Heart right ventricle (tissue), 16 donors: ENCODE results near the gene SRR. TPM values are rescaled to one million over a fixed set of nuclear protein-coding genes. Genes with fewer than 3 reads are reported as not detected.
A peak's percentile ranks its signal among the peaks of the same experiment; 100 is the strongest.

ENCODE experiments used
- ATAC-seq, 8 donors: fragments of 200-7000 bp; cut with Tn5 transposase; one replicate each; pipeline ENCODE4 v1.9.1; 2020; ENCODE audit warnings: mild to moderate bottlenecking in 8 of 8, moderate library complexity in 8 of 8, moderate number of reproducible peaks in 1 of 8
- DNase-seq, 2 donors: peaks; one replicate each; pipeline ENCODE4 v3.0.0-alpha.2; 2020
- H3K27ac ChIP-seq, 10 donors: fragments of 200-600 bp; sonication (generic) in 2 of 10; one replicate each; pipeline versions ENCODE4 v1.5.0 to v1.8.0; 2020 to 2022; ENCODE audit warnings: mild to moderate bottlenecking in 3 of 10
- H3K27me3 ChIP-seq, 7 donors: fragments of 200-600 bp; one replicate each; pipeline ENCODE4 v1.8.0; 2021 to 2022; ENCODE audit warnings: mild to moderate bottlenecking in 2 of 7
- H3K36me3 ChIP-seq, 9 donors: fragments of 200-600 bp; sonication (generic) in 1 of 9; one replicate each; pipeline versions ENCODE4 v1.5.0 to v1.8.0; 2020 to 2022; ENCODE audit warnings: mild to moderate bottlenecking in 2 of 9
- H3K4me1 ChIP-seq, 9 donors: fragments of 200-600 bp; sonication (generic) in 1 of 9; one replicate each; pipeline versions ENCODE4 v1.5.0 to v1.8.0; 2020 to 2022; ENCODE audit warnings: mild to moderate bottlenecking in 4 of 9
- H3K4me3 ChIP-seq, 10 donors: fragments of 200-600 bp; sonication (generic) in 2 of 10; one replicate each; pipeline versions ENCODE4 v1.5.0 to v1.8.0; 2020 to 2022; ENCODE audit warnings: mild to moderate bottlenecking in 7 of 10, moderate library complexity in 2 of 10
- H3K9me3 ChIP-seq, 11 donors: fragments of 200-600 bp in 10 of 11; sonication (generic) in 2 of 11; one replicate each; pipeline versions ENCODE4 v1.5.0 to v1.8.0; 2013 to 2022; ENCODE audit warnings: mild to moderate bottlenecking in 2 of 11, control low read depth in 1 of 11, moderate library complexity in 1 of 11
- WGBS, 2 donors: extraction: QIAGEN DNeasy Blood & Tissue Kit; methylation state at CpG; one replicate each; pipeline ENCODE4 v1.1.7; 2013; ENCODE audit warnings: inconsistent platforms in 1 of 2; 5-methylcytosine and 5-hydroxymethylcytosine counted together
- intact Hi-C, 10 donors: fragments of 100-400 bp; cut with DNase I; formaldehyde crosslinking; loops; one replicate each; pipeline versions ENCODE4 v1.11.1 to v1.14.2; 2022
- polyA plus RNA-seq, 2 donors: library from polyadenylated mRNA; stranded (reverse); fragments of 200-250 nt; gene quantifications; one replicate each; pipeline ENCODE4 v1.2.3, GENCODE V29; 2013
- total RNA-seq, 10 donors: library from RNA; stranded (reverse); fragmentation: NEBNext Ultra II Directional in 3 of 10; extraction: Animal tissue kit (Norgen Biotek cat#: 25700) in 3 of 10; gene quantifications; one replicate each; pipeline versions ENCODE4 v1.2.1 to v1.2.4, GENCODE V29; 2021 to 2023
- TF ChIP-seq, protein P1 (sequence below), 9 donors: fragments of 200-600 bp; sonication (generic) in 2 of 9; IDR thresholded peaks; one replicate each; pipeline versions ENCODE4 v1.5.0 to v1.8.0; 2021 to 2022; ENCODE audit warnings: antibody characterized with exemption in 9 of 9, mild to moderate bottlenecking in 5 of 9, moderate library complexity in 1 of 9
- donor health status: Arrhythmogenic right ventricular cardiomyopathy.
- donor health status: ischemic (EF 13 %, LVEDD 7.1; RV severe dilation, severe dysfunction).
- donor health status: healthy with polysubstance abuse.
- donor health status: DM: no; HTN: yes; CAD: no.
- donor health status: DM: no; HTN: no; CAD: no.
- donor health status: ischemic (EF 25% LVEDD 6.9; RV normal size, moderate dysfunction).
- donor health status: ischemic (EF 25% LVEDD 5.7; RV mildly dilated, moderate dysfunction).
- donor health status: healthy.
- donor health status: DM: yes; HTN: yes; CAD: no.
- donor health status: Ischemic cardiomyopathy.
- donor health status: ischemic (EF 35%, LVEDD 5.7; RV mildly dilated, moderate dysfunction).
- donor health status: nonischemic (EF 11% LVEDD 7.7; RV severe dilation, severe dysfunction).
- donor health status: DM: yes; HTN: yes; CAD: no.
- donor health status: PGD.
- donor health status: ischemic (EF 29% LVEDD 5.4; RV normal size, mild dysfunction).
- donor health status: nonischemic (EF 23%, LVEDD 6.1; RV moderate dilation, normal function).

SRR gene
- total and polyA plus RNA-seq, 12 donors, result 2.9 to 16.0 (median 9.4) TPM

DNA sequence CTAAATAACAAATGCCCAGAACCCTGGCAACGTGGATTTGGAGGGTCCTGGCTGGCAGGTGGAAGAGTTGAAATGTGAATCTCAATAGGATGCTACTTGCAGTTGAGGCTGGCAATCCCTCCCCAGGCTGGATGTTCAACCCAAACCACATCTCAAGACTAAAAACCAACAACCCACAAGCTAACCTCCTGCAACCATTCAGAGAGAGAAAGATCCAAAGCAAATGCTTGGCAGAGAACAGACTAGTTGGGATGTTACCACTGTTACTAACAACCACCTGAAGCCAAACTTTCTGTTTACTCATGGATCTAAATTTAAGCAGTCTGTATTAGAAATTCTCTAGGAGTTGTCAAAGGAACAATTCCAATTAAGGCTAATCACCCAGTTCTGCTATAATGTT lies 28.0 kb upstream of the SRR start:
- H3K9me3 ChIP-seq, result no peaks in the 10 kb centered on the region
- H3K27ac ChIP-seq, result no peak overlapping the region
- intact Hi-C loops, result loop anchor here in 1 of 10 donors (10.0 kb wide), 1 partner anchor 361 kb away; no protein-coding TSS in a partner anchor
- ATAC-seq (no peak), DNase-seq (no peak)
- WGBS, 2 donors, result 74 to 76% methylated on average over 1 of the region's 1 CpG
- TF ChIP-seq, protein P1, sequence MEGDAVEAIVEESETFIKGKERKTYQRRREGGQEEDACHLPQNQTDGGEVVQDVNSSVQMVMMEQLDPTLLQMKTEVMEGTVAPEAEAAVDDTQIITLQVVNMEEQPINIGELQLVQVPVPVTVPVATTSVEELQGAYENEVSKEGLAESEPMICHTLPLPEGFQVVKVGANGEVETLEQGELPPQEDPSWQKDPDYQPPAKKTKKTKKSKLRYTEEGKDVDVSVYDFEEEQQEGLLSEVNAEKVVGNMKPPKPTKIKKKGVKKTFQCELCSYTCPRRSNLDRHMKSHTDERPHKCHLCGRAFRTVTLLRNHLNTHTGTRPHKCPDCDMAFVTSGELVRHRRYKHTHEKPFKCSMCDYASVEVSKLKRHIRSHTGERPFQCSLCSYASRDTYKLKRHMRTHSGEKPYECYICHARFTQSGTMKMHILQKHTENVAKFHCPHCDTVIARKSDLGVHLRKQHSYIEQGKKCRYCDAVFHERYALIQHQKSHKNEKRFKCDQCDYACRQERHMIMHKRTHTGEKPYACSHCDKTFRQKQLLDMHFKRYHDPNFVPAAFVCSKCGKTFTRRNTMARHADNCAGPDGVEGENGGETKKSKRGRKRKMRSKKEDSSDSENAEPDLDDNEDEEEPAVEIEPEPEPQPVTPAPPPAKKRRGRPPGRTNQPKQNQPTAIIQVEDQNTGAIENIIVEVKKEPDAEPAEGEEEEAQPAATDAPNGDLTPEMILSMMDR (IDR thresholded peaks at IDR 0.05), result no peak
- H3K36me3 ChIP-seq, result peaks cover 0 to 96% (median 25%) of the 10 kb centered on the region in 9 donors
- no peak overlapping the region for H3K4me3 ChIP-seq
- H3K27me3 ChIP-seq, result no peaks in the 10 kb centered on the region
- no peaks in the 10 kb centered on the region for H3K4me1 ChIP-seq

DNA sequence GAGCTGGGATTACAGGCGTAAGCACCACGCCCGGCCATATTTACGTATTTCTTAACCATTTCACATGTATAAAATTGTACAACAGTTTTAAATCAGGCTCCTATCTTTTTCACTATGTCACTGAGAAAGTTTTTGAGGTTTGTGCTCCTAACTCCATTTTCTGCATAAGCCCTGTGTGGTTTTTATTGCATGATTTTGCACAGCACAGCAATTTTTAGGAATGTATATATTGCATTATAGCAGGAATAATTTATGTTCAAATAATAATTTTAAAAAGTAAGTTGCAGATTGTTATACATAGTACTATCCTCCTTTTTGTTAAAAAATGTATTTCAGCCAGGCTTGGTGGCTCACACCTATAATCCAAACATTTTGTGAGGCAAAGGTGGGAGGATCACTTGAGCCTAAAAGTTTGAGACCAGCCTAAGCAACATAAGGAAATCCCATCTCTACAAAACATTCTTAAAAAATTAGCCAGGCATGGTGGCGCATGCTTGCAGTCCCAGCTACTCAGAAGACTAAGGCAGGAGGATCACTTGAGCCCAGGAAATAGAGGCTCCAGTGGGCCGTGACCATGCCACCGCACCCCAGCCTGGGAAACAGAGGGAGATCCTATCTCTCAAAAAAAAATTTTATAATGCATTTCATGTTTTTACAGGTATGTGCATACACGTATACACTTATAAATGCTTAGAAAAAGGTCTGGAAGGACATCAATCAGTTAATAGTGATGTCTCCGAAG lies 26.1 kb upstream of the SRR start:
- ATAC-seq, result no peak
- 97 to 98% methylated on average over 9 of the region's 9 CpGs for WGBS, 2 donors

DNA sequence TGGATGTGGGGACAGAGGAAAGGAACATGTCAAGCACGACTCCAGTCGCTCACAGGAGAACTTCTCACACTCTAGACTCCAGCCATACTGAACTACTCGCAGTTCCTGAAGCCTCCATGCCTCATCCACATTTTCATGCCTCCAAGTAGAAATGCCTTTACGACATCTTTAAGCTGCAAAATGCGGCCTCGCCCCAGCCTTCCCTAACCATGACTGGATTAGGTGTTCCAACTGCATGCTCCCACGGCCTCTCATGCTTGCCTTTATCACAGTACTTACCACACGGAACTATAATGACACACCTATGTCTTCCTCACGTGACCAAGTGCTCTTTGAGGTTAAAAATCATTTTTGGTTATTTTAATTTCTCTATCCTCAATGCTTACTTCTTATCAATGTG lies 24.0 kb upstream of the SRR start:
- Histone ChIP-seq H3K36me3 (peaks cover 0 to 99% (median 53%) of the 10 kb centered on the region in 9 donors), H3K4me1 (peaks cover 0 to 13% (median 0%) of the 10 kb centered on the region in 9 donors), H3K4me3 (no peak overlapping the region), H3K9me3 (no peaks in the 10 kb centered on the region), H3K27ac (no peak overlapping the region), H3K27me3 (no peaks in the 10 kb centered on the region)
- ATAC-seq (no peak), DNase-seq (no peak)
- TF ChIP-seq, protein P1 (IDR thresholded peaks at IDR 0.05), result no peak
- intact Hi-C loops, result loop anchor here in 5 of 10 donors (5.0 to 10.0 kb wide), 6 partner anchors 37 to 375 kb away; partner anchors contain the start of gene HIC1 (in 2 of the 5)
- 95% methylated on average over 9 of the region's 9 CpGs for WGBS, 2 donors

More for the DNA sequence above, 26.1 kb upstream of the SRR start:
- DNase-seq, result no peak
- peaks cover 0 to 99% (median 36%) of the 10 kb centered on the region in 9 donors for H3K36me3 ChIP-seq
- no peaks in the 10 kb centered on the region for H3K27me3 ChIP-seq
- H3K9me3 ChIP-seq, result no peaks in the 10 kb centered on the region
- peaks cover 0 to 9% (median 0%) of the 10 kb centered on the region in 9 donors for H3K4me1 ChIP-seq
- intact Hi-C loops, result loop anchor here in 1 of 10 donors (10.0 kb wide), 1 partner anchor 363 kb away; no protein-coding TSS in a partner anchor
- H3K4me3 ChIP-seq, result no peak overlapping the region
- TF ChIP-seq, protein P1 (IDR thresholded peaks at IDR 0.05), result no peak
- no peak overlapping the region for H3K27ac ChIP-seq

DNA sequence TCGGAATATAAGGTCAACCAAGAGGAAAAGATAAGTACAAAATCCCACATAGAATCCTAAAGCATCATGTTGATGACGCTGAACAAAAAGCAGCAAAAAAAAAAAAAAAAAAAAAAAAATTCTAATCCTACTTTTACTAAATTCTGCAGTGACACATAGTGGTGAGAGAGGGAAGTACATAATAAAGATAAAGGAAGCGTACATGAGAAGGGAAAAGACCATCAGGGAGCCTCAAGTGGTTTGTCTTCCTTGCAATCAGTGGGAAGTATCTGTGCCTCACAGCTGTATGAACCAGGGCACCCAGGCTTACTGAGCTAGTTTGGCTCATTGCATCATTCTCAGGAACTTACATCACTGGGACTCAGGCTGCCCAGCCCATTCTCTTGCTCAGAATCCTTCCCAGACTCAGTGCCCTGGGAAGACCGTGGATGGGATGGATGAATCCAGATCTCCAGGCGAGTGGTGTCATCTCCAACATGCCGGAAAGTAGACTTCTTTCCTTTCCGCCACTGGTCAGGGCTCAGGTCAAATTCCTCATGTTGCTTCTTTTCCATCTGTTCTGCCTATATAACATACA lies 21.4 kb upstream of the SRR start:
- peaks cover 0 to 13% (median 0%) of the 10 kb centered on the region in 9 donors for H3K4me1 ChIP-seq
- DNase-seq (no peak), ATAC-seq (peak in 7 of 8 donors; percentile 29 to 86 (median 48))
- H3K36me3 ChIP-seq, result peaks cover 0 to 100% (median 55%) of the 10 kb centered on the region in 9 donors
- WGBS, 2 donors, result 57 to 61% methylated on average over 7 of the region's 7 CpGs
- no peaks in the 10 kb centered on the region for H3K27me3 ChIP-seq
- intact Hi-C loops, result loop anchor here in 5 of 10 donors (2.0 to 10.0 kb wide), 6 partner anchors 40 to 378 kb away; partner anchors contain the start of gene HIC1 (in 4 of the 5)
- peak overlapping the region in 1 of 10 donors; percentile 43 for H3K27ac ChIP-seq
- no peak overlapping the region for H3K4me3 ChIP-seq
- no peaks in the 10 kb centered on the region for H3K9me3 ChIP-seq
- TF ChIP-seq, protein P1 (IDR thresholded peaks at IDR 0.05), result peak; percentile 47 to 70 (median 63)
